HG03520 (cell line): ENCODE results near the gene SUPT4H1.

Source experiments
- ATAC-seq: cut with Tn5 transposase; IDR thresholded peaks from one replicate; pipeline ENCODE4 v1.9.1; 2021; ENCODE audit warnings: mild to moderate bottlenecking, moderate library complexity; ENCODE audit not compliant: unreplicated experiment

Gene SUPT4H1

DNA sequence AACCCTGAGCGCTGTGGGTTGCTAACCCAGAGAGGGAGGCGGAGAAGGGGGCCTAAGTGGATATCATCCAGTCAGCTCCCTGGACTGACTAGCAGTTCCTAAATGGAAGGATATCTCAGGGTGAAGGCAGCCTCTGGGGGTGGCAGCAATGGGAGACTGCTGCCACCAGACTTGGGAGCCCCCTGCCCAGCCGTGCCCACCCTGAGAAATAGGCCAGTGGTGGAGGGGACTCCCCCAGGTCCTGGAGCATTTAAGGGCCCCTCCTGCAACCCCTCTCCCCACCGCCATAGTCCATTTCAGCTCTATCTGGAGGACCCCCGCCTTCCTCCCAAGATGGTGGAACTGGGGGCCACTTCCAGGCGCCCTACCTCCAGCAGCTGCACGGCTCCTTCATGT, 31.8 kb downstream of the SUPT4H1 start:
- no peak for ATAC-seq

DNA sequence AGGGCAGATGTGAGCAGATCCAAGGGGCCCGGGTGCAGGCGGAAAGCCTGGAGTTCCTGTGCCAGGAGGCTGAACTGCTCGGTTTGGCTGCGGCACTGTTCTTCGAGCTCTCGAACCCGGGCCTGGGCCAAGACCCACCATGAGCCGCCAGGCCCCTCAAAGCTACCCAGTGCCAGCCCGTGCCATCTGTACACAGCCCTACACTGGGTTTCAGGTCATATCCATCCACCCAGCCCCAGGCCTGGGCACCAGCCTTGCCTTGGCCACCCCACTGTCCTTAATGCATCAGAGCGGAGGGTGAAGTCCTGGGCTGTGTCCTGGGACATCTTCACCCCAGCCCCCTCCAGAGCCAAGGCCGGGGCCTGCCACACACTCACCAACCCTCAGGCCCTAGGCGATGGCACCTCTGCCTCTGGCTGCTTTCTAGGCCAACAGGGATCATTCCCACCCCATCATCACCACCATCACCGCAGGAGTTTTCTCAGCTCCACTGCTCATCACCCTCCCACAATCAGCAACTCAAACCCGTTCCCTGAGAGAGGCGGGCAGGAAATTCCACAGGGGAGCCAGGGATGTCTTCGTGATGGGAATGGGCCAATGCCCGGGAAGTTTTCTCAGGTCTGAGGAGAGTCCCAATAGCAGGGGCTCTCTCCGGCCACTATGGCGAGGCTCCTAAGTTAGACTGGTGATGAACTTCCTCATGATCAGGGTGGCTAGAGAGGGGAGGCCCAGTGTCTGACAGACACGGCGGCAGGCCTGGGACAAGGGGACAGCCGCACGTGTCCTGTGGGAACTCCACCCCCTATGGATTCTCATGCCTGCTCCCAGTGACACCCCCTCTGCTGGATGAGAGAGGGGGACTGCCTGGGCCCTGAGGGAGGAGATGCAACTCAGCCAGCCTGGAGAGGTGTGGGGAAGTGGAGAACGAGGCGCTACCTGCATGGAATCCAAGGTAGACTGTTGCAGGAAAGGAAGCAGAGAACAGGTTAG, 32.5 kb downstream of the SUPT4H1 start:
- ATAC-seq, result no peak

DNA sequence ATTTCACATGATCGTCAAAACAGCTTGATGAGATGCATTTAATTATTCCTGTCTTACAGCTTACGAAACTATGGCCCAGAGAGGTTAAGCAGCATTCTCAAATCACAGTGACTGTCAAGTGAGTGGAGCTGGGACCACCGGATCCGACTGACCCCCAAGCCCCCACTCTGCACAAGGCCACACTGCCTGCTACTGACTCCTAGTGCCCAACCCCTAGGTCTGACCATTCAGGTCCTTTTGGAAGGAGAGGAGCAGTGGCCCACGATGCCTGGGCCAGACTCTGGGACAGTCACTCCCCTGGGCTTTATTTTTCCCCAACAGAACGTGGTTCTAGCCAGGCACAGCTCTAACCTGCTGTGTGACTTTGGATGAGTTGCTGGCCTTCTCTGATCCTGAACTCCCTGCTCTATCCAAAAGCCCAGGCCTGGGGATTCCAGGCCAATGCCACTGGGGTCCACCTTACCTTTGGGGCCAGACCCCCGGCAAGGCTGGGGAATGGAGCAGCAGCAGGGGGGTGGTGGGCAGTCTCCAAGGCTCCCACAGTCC, 33.3 kb downstream of the SUPT4H1 start:
- no peak for ATAC-seq

DNA sequence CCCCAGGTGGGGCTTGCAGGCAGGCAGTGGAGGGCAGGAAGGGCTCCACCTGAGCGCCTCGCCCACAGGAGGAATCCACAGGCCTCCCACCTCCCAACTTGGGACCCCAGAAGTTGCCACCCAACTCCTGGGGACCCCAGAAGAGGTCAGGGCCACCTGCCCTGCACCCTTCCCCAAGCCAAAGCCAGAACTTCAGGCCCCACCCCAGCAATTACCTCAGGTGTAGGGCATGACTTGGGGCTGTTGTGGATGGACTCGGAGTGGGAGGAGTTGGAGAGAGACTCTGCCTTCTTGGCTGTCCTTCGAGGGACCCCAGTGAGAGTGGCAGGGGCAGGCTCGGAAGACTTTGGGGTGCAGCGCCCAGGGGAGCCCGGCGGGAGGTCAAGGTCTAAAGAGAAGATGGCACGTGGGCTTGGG, 33.9 kb downstream of the SUPT4H1 start:
- ATAC-seq, result no peak

DNA sequence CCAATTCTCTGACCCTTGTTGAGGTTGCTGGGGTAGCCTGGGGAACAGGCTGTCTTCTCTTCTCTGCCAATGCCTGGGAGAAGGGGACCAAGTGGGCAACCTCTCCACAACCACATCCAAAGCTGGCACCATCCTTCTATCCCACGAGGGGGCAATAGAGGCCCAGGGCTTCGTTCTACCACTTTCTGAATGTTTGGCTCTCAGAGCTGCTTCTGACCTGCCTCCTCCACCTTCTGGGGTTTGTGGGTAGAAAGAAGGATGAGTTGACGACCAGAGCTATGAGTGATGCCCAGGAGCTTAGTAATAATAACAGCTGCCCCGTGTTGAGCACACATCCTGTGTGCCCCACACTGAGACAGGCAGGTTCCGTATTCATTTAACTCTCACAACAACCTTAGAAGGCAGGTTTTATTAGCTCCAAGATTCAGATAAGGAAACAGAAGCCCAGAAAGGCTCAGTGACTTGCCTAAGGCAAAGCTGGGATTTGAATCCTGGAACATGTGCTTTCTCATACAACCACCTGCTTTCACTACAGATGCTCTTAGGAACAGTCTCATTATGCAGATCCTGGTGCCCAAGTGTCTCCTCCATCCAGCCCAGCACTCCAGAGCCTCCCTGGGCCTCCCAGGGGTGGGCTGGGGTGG, 34.5 kb downstream of the SUPT4H1 start:
- peak; percentile 64 for ATAC-seq

DNA sequence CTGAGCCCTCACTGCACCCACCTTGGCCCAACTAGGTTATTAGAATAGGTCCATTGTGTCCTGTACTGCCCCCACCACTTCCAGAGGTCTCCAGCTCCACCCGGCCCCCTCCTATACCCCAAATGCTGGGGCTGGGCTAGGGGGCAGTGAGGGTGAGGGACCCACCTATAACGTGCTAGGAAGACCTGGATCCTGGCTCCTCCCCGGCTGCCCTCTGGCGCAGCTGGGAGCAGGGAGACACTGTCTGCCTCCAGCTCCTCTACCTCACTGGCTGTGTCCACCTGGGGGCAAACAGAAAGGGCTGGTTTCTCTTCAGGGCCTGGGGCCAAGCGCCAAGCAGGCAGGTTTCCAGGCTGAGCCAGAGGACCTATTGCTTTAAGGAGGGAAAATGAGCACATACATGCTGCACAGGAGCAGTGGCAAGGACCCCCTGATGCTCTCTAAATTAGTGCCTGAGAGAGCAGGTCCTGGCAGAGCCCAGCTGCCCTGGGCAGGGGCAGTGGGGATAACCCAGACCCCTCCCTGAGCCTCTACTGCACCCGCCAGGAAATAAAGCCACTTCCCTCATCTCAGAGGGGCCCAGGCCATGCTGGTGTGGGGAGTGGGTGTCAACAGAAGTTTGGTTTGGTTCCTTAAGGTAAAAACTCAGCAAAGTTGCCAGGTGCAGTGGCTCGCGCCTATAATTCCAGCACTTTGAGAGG, 35.6 kb downstream of the SUPT4H1 start:
- ATAC-seq, result no peak

DNA sequence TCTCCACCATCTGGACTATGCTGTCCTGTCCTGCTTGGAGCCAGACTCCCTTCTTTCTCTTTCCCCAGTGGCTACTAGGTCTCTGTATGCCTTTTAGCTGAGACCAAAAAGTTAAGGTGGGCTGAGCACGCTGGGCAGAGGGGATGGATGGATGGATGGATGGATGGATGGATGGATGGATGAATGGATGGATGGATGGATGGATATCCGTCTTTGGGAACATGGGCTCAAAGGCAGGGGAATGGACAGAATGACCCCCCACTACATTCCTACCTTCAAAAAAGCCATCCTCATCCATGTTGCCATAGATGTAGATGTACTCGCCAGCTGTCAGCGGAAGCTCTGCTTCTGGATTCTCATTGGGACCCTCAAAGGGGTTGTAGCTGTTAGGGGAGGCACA, 36.3 kb downstream of the SUPT4H1 start:
- no peak for ATAC-seq

DNA sequence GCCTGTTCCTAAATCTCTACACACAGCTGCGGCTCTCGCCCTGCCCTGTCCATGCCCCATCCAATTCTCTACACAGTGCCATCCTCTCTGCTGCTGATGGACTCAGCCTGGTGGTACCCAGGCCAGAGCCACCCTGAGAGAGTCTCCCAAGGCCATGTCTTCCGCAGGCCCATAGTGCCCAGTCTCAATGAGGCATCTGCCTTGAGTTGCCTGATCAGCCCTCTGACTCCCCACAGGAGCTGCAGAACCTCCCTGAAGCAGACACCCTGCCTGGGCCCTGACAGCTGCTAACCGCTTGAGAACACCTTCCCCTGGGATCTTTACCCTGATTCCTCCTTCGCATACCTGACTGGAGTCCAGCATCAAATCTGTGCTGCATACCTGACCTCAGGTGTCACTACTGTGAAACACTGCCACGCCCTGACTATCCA, 36.7 kb downstream of the SUPT4H1 start:
- no peak for ATAC-seq

DNA sequence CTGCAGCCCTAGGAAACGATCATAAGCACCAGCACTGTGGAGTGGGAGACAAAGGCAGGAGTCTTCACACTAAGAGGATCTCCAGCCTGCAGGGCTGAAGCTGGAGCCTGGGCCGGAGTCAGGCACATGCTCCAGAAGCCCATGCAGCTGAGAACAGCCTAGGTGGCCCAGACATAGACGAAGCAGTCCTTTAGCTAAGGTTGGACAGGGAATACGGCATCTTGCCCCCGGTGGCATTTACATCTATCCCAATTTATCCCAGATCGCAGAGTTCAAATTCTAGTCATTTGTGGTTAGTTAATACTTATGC, 37.3 kb downstream of the SUPT4H1 start:
- ATAC-seq, result no peak

DNA sequence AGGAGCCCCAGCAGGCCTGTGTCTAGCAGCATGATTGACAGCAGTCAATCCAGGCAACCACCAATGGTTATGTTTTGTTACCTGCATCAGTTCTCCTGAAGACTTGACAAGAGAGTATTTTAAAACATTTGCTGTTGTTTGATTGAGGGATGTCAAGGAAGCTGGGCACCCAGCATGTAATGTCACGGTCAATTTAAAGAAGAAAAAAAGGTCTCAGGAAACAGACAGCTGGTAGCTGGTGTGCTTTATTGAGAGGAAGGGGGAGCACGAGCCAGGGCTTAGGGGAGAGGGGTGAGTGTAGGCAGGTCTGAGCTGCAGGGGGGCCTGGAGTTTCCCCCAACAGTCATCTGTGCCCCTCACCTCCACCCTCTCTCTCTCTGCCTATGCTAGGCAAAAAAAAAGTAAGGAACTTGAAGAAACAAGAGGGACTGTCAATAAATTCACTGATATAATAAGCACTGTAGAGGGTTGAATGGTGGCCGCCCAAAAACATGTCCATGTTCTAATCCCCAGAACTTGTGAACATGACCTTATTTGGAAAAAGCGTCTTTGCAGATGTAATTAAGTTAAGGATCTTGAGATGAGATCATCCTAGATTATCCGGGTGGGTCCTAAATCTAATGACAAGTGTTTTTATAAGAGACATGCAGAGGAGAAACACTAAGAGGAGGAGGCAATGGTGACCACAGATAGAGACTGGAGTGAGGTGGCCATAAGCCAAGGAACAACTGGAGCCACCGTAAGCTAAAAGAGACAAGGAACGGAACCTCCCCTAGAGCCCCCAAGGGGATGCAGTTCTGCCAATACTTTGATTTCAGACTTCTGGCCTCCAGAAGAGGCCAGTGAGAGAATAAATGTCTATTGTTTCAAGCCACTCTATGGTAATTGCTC, 37.9 kb downstream of the SUPT4H1 start:
- no peak for ATAC-seq

DNA sequence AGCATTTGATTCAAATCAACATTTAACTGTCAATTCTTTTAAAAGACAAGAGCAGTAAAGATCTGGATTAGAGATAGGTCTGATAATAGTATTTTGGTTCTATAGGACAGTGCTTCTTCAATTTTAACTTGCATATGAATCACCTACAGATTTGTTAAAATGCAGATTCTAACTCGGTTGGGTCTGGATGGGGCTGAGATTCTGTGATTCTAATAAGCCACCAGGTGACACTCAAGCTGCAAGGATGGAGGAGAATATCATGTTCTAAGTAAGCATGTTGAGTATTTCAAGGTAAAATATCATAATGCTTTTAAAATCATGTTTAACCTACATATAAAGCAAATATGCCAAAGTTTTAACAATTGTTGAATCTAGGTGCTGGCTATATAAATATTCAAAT, 39.2 kb downstream of the SUPT4H1 start:
- no peak for ATAC-seq

DNA sequence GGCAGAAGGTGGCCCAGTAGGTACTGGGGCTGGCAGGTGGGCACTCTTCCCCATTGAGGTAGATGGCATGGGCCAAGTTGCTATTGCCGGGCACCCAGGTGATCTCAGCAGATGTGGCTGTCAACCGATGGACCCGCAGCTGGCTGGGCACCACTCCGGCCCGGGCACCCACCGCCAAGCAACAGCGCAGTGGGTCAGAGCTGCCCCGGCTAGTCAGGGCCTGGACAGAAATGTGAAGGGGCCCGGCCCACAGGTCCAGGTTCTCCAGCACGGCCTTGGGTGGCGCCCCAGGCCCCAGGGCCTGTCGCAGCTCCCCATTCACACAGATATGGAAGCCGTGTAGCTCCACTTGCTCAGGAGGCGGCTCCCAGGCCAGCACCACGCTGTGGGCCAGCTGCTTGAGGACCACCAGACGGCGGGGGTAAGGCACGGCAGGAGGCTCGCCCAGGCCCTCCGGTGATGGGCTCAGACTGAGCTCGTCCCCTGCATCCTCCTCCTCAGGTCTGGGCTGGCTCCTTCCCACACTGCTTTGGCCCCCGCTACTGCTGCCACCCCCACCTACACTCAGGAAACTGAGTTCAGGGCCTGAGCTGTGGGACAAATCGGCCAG, 39.9 kb downstream of the SUPT4H1 start:
- no peak for ATAC-seq

DNA sequence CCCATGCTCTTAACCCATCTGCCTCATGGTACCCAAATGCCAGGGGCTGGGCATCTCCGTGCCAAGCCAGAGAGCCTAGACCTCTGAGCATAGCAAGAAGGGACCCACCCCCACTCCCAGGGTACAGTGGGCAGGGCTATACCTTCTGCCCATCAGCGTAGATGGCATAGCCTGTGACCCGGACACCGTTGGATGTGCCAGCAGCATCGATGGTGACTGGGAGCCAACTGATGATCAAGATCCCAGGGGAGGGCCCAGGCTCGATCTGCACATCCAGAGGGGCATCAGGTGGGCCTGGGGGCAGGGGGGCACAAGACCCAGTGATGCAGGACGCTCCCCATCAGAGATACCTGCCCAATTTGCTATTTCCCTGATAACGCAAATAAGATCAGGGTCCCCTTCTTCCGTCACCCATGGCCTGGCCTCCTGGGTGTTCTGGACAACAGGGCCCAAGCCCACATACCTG, 40.5 kb downstream of the SUPT4H1 start:
- ATAC-seq, result no peak

DNA sequence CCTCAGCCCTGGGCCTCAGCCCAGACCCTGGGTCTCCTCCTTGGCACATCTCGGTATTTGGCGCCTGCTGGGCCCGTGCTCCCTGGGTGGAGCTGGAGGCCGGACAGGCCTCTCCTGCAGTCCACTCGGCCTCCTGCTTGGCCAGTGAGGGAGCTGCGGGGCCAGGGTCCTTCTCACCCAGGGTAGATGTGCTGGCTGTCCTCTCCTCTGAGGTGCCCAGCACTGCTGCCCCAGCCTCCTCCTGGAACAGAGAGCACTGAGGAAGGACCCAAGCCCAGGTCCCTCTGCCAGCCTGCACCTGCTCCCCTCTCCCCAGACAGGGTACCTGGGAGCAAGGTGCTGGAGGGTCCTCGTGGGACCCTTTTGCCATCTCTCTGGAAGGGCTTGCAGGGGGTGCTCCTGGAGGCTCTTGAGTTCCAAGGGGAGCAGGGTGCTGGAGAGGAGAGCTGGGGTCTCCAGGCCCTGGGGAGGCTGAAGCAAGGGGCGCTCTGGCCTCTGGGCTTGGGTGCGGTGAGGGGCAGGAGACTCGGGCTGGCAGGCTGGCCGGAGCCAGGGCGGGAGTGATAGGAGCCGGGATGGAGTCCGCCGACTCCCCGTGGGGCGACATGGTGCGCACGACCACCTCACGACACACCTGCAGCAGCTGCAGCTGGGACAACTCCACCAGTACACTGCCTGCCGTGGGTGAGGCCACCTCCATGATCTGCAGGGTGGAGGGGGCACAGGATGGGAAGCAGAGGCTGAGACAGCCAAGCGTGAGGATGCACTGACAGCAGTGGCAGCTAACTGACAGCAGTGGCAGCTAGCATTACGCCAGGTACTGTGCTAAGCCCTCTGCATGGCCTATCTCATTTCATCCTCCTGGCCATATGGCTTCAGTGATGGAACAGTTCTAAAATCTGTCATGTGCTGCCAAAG, 41.2 kb downstream of the SUPT4H1 start:
- no peak for ATAC-seq

DNA sequence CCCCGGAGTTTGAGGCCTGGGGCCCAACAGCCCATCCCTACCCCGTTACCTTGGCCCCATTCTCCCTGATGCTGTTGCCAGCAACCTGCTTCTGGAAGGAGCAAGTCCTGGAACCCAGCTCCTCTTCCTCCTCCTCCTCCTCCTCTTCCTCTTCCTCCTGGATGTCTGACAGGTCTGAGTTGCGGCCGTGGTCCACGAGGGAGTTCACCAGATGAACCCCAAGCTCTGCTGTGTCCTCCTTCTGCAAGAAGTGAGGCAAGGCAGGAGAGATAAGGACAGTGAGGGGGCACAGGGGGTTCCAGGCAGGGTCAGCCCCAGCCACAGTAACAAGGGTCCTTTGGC, 42.1 kb downstream of the SUPT4H1 start:
- no peak for ATAC-seq

DNA sequence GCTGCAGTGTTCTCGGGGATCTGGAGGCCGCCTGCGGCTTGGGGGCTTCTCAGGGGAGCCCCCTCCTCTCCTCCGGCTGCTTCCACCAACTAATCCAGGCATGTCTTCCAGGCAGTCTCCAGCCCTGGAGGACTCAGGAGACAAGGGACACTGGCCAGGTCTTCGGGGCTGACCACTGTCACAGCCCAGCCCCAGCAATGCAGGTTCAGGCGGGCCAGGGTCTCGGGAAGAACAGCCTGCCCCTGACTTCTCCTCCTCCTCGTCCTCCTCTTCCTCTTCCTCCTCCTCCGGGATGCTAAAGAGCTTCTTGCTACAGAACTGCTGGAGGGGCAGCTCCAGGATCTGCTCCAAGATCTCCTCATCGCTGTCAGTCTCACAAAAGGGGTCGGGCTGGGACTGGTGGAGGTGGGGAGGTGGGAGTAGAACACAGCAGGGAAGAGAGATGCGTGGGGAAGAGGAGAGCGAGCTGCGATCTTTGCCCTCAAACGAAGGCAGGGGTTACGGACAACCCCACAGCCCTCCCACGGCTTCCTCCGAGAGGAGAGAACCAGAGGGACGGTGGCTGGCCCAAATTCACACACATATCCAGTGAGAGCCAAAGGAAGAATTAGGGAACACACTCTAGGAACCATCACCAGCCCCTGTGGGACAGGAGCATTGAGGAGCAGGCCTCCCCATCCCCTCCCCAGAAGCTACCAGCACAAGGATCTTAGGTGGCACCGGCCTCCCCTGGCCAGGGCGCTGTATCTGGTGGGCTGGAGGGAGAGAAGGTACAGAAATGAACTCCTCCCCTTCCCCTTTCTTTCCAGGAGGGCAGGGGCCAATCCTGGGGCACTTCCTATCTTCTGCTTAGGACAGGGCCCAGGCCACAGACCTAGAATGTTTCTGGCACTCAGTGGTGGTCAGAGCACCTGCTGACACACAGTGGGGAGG, 42.8 kb downstream of the SUPT4H1 start:
- ATAC-seq, result no peak

DNA sequence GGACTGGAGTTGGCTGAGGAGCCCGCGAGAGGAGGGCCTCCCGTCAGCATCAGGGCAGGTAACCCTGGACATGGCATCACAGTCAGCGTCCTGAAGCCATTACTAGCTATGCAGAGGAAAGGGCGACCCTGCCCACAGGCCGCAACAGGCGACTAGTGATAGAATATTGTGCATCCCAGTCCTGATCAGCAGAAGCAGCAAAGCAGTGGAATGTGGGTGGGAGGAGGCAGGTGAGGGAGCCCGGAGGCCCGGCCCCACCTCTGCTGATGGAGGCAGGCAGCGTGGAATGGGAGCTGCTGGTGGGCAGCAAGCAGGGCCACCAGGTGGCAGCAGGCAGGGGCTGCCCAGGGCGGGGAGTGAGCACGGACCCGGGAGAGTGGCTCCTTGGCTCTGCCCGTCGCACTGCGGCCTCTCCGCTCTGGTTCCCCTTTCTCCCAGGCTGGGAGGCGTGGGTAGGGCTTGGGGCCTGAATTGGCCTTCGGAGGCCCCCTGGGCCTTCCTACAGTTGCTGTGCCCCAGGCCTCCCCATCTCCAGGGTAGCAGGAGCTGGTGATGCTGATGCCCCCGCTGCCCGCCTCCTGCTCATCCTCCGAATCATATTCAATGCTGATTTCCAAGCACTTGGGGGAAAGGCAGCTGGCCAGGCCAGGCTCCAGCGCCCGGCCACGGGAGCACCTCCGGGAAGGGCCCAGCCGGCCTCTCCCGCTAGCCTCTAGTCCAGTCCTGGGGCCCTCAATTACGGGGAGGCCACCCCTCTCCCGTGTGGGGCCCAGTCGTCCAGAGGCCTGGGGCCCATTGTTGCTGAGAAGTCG, 43.6 kb downstream of the SUPT4H1 start:
- no peak for ATAC-seq
